NCI-H2227 (cell line): ENCODE results near the gene ARHGAP40.
A peak's percentile ranks its signal among the peaks of the same experiment; 100 is the strongest.
"Not testable (repeated sequence)": the region's sequence is repeated elsewhere in the genome, so short reads cannot be mapped to it uniquely, and the experiment has no call there.

Source experiments
- DNase-seq: peaks from one replicate; lab custom pipeline; 2025; ENCODE audit not compliant: unreplicated experiment; lab: John Stamatoyannopoulos, UW

The ARHGAP40 gene

DNA sequence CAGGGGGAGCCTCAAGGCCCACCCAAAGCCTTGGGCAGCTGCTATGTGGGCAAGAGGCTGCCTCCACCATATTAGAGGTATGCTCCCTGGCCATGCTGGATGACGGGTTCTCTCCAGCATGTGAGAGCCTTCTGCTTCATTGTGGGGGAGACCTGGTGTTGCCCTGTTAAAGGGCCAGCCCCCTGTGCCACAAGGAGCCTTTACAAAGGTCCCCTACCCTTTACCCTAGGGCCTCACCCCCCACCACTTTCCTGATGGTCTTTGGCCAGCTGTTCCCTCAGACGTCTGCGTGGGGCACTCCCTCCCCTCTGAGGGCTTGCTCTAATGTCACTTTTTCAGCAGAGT is 15.5 kb upstream of the ARHGAP40 start:
- DNase-seq = no peak

DNA sequence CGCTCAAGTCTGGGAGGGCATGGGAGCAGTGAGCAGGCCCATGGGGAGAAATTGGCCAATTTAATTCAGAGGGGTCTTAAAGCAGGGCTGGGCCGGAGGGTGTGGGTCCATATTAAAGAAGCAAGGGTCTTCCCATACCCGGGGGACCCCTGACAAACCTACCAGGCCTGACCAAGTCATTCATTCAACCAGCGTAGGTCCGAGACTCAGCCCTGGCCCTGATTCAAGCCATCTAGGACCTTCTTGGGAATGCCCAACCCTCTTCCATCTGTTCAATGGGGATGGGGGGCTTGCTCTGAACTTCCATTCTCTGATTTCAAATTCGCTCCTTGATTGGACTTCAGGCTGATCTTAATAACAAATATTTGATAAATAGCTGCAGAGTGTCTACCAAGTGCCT is 13.3 kb upstream of the ARHGAP40 start:
- no peak for DNase-seq

DNA sequence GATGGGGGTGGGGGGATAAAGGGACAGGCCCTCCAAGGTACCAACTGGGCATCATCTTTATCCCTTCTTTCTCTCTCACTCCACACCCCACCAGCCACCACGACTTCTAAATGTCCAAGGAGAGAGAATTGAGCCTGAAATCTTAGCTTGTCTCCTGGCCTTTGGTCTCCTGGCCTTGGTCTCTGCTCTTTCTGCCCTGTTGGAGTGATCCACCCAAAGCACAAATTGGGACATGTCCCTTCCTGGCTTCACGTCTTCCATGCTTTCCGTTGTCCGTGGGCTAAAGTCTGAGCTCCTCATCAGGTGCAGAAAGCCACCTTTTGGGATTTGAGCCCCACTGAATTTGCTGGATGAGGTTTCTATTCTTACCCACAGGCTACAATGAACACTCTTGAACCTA is 12.3 kb upstream of the ARHGAP40 start:
- DNase-seq = no peak

DNA sequence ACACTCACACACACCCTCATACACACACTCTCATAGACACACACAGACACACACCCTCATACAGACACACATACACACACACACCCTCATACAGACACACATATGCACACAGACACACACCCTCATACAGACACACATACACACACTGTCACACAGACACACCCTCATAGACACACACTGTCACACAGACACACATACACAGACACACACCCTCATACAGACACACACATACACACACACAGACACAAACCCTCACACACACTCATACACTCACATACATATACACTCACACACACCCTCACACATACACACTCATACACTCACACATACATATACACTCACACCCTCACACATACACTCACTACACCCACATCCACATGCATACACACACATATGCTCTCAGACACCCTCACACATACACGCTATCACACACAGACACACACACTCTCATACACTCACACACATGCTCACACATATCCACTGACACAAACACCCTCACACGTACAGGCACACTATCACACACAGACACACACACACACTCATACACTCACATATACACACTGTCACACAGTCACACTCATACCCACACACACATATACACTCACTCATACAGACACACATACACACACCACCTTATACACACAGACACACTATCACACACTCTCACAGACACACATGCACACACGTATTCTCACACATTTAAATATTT is 11.5 kb upstream of the ARHGAP40 start:
- DNase-seq = no peak

DNA sequence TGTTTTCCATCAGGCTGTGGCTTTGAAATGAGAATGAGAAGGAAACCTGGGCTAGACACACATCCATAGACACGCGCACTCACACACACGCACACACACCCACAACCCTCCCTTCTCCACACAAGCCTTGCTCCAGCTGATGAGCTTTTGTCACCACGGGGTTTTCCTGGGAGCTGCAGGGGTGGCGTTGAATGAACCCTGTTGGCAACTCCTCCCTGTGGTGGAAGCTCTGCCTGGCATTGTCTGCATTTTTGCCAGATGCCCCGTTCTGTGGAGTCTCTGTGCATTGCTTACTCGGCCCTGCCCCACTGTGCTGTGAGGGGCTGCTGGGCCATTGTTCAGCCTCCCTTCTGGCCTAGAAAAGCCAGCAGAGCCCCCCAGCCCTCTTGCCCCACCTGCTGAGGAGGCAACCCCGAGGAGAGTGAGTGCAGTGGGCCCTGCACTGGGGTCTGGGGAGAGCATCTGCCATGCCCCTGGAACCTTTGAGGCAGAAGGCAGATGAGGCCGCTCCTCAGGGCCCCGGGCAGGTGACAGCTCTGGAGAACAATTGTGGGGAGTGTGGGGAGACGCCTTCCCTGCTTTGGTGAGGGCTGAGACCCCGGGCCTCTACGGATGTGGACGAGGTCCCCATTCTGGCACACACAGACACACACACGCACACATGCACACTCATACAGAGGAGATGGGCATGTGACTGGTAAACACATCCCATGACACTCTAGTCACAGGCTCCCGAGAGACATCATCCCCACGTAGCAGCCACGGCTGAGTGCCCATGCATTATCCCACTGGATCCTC is 10.7 kb upstream of the ARHGAP40 start:
- DNase-seq = peak; percentile 24

DNA sequence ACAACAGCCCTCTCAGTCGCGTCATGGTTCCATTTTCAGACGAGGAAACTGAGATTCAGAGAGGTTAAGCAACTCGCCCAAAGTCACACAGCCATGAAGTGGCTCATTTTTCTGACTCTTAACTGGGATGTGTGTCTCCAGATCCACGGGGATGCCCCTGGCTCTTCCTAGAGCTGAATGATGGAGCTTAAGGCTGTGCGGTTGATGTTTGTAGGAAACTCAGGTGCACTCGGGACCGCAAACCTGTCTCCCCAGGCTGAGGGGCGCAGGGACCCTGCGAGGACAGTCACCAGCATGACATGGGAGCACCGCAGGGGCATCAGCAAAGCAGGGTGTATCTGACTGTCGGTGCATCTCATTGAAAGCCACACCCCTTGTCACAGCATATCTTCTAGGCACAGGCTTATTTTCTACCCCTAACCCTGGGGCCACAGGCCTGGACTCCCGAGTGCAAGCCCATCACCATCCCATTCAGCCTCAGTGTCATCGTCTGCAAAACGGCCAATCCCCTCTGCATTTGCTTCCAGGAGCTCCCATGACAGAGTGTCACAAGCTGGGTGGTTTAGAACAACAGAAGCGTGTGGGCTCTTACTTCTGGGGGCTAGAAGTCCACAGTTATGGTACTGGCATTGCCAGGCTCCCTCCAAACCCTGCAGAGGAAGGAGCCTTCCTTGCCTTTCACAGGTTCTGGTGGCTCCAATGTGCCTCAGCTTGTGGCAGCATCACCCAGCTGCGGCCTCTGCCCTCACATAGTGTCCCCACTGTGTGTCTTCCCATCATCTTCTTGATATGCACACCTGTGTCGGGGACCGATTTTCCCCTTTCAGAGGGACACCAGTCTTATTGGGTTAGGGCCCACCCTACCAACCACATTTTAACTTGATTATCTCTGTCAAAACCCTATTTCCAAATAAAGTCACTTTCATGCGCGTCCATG is 9.9 kb upstream of the ARHGAP40 start:
- DNase-seq = no peak

DNA sequence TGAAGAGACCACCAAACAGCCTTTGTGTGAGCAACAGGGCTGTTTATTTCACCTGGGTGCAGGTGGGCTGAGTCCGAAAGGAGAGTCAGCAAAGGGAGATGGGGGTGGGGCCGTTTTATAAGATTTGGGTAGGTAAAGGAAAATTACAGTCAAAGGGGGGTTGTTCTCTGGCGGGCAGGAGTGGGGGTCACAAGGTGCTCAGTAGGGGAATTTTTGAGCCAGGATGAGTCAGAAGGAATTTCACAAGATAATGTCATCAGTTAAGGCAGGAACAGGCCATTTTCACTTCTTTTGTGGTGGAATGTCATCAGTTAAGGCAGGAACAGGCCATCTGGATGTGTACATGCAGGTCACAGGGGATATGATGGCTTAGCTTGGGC is 9.2 kb upstream of the ARHGAP40 start:
- not testable (repeated sequence) for DNase-seq

DNA sequence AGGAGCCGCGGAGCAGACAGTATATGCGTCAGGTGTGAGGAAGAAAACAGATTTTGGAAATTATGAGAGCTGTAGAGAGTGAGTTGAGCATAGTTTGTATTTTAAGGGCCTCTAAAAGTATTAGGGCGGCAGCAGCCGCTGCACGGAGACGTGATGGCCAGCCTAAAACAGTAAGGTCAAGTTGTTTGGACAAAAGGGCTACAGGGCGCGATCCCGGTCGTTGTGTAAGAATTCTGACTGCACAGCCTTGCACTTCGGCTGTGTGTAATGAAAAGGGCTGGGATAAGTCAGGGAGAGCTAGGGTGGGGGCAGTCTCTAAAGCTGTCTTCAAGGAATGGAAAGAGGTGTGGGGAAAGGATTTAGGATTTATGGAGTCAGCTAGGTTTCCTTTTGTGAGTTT is 7.3 kb upstream of the ARHGAP40 start:
- not testable (repeated sequence) for DNase-seq

DNA sequence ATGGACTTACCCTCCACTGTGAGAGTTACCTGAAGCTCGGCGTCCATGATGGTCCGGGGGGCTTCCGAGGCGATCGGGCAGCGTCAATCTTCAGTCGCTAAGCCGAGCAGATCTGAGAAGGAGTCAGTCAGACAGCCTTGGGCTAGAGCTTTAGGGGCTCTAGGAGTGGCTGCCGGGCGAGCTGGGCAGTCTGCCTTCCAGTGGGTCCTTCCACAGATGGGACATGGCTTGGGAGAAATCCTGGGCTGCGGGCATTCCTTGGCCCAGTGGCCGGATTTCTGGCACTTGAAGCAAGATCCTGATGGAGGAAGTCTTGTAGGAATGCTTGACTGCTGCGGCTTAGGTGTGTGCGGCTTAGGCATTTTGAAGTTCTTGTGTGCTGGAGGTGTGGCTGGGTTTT is 5.7 kb upstream of the ARHGAP40 start:
- DNase-seq = not testable (repeated sequence)

DNA sequence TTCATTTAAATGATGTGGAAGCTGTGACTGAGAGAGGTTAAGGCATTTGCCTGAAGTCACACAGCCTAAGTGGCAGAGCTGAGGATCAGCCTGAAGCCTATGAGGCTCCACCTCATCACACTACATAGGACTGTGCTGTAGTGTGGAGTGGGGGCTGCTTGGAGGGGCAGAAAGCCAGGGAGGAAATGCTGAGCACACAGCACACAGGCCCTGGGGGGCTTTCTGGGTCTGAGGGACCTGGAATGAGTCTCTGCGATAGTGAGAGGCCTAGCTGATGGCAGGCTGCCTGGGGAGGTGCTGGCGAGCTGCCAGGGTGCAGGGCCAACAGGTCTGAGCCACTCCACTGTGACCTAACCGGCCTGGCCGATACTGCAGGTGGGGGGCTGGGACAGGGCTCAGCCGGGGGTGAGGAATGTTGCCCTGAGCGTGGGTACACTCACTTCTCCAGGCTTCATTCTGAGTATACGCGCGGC is 2.2 kb upstream of the ARHGAP40 start:
- DNase-seq = no peak

DNA sequence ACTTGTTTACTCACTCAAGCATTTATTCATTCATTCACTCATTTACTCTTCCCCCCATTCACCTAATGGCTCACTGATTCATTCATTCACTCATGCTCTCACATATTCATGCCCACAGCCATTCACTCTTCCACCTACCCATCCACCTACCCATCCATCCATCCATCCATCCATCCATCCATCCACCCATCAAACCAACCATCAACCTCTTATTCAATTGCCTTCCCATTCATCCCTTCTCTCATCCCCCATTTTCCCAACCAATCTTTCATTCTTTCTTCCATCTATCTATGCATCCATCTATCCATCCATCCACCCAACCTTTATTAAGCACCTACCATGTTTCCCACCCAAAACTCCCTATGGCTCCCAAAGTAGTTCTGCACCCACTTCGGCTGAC is 1.6 kb upstream of the ARHGAP40 start:
- no peak for DNase-seq

DNA sequence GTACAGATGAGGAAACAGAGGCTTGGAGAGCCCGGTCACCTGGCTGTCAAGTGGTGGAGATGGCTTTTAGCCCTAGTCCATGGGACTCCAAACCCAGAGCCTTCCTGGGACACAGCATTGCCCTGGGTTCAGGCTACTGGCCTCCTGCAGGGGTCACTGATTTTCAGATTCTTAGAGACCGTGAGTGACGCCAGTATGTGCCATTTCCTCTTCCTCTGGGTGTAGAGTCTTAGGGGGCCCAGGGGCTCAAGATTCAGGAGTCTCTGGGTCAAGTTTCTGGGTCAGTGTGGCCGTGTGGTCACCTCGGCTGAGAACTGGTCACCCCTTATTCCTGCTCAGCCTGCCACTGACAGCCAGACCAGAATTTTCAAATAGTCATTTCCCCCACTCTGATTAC is 574 bp downstream of the ARHGAP40 start:
- DNase-seq = no peak

DNA sequence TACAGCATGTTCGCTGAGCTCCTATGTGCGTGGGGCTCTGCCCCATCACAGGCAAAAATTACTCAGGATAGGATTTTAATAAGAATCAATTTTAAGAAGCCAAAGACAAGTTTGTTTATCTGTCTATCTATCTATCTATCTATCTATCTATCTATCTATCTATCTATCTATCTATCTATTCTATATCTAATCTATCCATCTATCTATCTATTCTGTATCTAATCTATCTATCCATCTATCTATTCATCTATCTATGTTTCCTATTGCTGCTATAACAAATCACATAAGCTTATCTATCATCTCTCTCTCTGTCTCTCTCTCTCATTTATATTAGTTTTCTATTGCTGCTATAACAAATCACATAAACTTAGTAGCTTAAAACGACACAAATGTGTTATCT is 1.7 kb downstream of the ARHGAP40 start:
- DNase-seq = no peak

DNA sequence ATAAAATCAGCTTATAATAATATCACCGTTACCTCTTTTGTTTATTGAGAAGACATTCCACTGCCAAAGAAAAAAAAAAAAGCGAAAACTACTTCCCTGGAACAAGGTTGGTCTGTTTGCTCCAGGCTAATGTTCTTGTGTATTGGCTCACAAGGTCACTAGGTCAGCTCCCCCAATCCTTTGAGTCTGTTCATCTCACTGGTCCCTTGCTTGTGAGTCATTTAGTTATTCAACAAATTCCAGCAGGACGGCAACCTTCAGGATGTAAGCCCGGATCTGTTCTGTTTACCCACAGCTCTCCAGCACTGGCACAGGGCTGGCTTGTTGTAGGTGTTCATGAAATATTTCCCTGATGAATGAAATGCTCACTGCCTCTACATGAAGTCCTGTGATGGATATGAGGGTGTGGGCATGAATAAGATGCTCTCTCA is 3.3 kb downstream of the ARHGAP40 start:
- no peak for DNase-seq

DNA sequence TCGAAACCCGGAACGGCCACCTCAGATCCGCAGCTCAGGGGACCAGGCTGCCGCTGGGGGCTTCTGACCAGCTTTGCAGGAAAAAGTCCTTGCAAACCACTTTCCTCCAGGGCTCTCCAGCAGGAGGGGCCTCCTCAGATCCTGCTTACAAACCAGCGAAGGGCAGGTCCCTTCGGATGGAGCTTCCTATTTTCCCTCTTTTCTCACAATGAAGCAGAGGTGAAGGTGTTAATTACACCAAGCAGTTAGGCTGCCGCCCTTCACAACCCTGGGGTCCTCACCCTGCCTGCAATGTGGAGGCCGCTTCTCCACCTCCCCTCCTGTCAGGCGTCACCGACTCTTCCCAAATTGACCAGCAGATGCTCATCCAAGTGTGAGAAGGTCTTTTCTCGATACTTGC is 5.7 kb downstream of the ARHGAP40 start:
- no peak for DNase-seq

DNA sequence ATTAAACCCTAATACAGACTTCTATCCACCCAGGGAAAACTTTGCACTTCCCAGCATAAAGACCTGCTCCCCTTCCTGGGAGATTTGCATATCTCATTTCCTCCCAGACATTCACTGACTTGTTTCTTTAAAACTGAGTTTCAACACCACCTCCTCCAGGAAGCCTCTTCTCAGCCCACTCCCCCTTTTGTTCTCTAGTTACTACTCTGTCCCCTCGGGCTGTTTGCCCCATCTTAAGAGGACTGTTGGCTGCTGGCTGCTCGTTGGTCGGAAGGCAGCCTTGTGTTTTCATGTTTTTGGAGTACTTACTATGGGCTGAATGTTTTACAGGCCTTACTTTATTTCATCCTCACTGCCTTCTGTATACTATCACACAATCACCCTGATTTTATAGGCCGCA is 6.6 kb downstream of the ARHGAP40 start:
- DNase-seq = no peak

DNA sequence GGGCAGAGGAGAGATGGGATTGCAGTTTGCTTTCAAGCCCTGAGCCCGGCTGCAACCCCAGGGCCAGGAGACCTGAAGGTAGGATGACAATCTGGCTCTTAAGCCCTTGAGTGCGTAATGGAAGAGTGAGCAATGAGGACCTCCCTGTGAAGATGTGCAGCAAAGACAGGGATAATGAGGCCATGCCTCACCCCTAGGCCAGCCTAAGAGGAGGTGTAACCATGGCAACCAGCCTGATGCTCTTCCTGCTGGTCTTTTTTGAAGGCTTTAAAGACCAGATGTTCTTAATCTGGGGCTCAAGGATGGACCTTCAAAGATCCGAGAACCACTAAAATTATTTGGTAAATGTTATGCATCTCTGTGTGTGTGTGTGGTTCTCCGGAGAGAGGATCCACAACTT is 8.2 kb downstream of the ARHGAP40 start:
- DNase-seq = peak; percentile 78

DNA sequence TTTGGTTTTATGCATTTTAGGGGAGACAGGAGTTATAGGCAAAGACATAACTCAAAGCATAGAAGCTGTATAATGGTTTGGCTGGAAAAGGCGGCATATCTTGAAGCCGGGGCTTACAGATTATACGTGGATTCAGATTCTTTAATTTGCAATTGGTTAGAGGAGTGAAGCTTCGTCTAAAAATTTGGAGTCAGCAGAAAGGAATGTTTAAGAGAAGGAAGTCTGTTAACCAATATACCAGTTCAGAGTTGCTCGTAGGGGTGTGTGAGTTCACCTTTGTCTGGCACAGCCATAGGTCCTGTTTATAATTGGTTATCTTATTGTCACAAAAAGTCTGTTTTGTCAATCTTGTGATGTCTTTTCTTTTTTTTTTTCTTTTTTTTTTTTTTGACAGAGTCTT is 8.9 kb downstream of the ARHGAP40 start:
- no peak for DNase-seq

DNA sequence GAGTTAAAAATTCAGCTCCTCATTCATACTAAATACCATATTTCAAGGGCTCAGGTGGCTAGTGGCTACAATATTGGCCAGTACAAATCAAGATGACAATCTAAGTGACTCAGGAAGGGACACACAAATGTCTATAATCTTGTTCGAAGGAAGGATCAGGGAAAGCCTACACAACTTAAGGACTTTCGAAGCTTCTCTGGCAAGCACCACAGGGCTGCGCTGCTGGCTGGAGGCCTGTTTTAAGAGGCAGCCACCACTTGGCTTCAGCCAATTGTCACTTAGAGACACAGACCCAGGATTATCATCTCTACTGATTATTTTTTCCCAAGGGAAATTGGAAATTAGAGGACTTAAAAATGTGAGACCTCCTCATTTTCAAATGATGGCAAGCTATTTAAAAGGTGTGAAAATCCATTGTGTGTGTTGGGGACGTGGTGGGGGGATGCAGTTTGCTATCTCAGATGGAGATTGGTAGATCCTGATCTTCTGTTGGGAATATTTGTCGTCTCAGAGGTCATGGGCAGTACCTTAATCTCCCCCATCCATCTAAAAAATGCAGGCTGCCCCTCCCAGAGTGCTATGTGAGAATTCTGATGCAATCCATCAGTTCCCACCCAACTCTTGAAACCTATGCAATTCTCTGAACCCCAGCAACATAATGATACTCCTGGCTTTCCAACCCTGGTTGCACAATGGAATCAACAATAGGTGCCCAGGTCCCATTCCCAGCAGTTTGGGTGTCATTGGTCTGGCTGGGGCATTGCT is 11.3 kb downstream of the ARHGAP40 start:
- no peak for DNase-seq

DNA sequence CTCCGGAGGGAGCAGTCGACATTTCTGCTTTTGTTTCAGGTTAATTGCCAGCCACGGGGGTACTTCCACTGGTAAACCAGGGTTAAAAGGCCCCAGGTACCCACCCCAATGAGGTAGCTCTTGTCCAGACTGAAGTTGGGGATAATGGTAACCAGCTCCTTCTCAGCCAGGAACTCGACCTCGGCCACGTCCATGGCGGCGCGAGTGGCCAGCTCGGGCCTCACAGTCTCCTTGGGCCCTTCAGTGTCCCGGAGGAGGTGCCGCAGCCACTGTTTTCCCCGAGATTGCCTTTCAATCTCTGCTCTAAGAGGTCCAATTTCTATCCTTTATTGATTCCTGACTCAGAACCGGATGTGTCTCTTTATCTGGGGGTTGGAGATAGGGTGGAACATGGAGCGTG is 13.7 kb downstream of the ARHGAP40 start:
- no peak for DNase-seq

DNA sequence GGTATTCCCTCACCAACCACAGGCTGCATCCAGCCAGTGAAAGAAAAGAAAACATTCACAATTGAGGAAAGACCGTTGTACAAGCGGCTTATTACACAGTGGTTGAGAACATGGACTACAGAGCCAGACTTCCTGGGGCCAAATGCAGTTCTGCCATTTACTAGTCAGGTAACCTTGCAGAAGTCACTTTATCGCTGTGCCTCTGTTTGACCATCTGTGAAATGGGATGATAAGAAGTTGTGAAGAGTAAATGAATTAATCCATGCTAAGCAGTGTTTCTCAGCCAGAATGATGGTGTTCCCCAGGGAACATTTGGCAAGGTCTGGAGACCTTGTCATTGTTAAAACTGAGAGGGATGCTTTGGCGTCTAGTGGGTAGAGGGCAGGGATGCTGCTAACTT is 14.8 kb downstream of the ARHGAP40 start:
- DNase-seq = no peak
